8988T (cell line): ENCODE measurements around the gene LENG9.
A peak's percentile ranks its signal among the peaks of the same experiment; 100 is the strongest.
"Not testable (repeated sequence)": the region's sequence is repeated elsewhere in the genome, so short reads cannot be mapped to it uniquely, and the experiment has no call there.

Source experiments
- DNase-seq: peaks from one replicate; pipeline ENCODE4 v3.0.0; 2011

Gene LENG9

GRCh38 chr19:54457773-54458647, 5.6 kb downstream of the LENG9 start:
- DNase-seq = no peak

GRCh38 chr19:54456423-54457373, 6.9 kb downstream of the LENG9 start:
- DNase-seq = no peak

GRCh38 chr19:54455786-54456422, 7.7 kb downstream of the LENG9 start:
- DNase-seq = no peak

DNA sequence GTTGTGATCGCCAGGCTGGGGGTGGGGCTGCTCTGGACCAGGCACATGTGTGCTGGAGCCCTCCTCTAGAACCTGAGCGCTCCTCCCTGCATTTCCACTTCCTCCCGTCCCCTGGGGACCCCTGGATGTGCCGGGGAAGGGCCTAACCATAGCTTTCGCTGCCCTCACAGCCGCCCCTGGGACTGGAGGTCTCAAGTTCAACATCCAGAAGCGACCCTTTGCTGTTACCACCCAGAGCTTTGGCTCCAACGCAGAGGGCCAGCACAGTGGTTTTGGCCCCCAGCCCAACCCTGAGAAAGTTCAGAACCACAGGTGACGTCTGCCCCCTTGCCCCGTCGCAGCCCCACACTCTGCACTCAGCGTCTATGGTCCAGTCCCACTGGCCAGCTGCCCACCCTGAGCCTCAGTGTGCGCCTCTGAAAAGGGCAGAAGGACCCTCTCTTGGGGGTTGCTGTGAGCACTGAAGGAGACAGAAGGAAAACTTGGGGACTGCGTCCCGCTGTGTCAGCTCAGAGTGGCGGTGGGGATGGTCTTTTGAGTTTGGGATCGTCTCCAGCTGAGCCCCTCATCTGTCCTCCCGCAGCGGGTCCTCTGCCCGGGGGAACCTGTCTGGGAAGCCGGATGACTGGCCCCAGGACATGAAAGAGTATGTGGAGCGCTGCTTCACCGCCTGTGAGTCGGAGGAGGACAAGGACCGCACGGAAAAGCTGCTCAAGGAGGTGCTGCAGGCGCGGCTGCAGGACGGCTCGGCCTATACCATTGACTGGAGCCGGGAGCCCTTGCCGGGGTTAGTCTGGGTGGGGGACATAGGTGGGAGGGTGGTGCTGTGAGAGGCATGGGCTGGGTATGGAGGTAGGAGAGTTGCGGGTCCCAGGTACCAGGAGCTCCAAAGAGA, 8.6 kb downstream of the LENG9 start:
- DNase-seq = no peak

DNA sequence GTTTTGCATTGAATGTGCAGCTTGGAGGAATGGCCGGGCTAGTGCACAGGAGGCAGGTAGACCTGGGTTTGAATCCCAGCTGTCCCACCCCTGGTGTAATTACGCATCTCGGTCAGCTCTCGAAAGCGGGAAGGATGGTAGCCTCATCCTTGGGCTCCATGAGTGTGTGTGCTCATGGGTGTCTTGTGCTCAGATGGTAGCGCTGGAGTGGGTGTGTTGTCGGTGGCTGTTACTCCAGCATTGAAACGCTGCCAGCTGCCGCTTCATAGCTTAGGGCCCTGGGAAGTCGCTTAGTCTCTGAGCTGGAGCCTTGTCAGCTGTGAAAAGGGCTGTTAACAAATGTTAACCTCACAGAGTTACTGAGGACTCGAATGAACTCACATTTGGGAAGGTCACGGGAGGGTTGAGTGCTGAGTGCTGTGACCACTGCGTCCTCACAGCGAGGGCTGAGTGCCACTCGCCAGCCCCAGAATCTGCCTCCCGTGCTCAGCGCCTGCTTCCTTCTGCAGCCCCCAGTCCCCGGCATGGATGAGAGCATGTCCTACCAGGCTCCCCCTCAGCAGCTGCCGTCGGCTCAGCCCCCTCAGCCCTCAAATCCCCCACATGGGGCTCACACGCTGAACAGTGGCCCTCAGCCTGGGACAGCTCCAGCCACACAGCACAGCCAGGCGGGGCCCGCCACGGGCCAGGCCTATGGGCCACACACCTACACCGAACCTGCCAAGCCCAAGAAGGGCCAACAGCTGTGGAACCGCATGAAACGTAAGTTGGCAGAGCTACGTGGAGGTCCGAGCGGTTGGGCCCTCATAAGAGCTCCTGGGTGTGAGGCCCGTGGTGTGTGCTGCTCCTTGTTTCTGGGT, 9.4 kb downstream of the LENG9 start:
- no peak for DNase-seq

- no peak for DNase-seq
Observed at GRCh38 chr19:54452626-54453025, 11.0 kb downstream of the LENG9 start.

- no peak for DNase-seq
Observed at GRCh38 chr19:54451997-54452396, 11.6 kb downstream of the LENG9 start.

- no peak for DNase-seq
Observed at GRCh38 chr19:54451331-54451871, 12.2 kb downstream of the LENG9 start.

DNA sequence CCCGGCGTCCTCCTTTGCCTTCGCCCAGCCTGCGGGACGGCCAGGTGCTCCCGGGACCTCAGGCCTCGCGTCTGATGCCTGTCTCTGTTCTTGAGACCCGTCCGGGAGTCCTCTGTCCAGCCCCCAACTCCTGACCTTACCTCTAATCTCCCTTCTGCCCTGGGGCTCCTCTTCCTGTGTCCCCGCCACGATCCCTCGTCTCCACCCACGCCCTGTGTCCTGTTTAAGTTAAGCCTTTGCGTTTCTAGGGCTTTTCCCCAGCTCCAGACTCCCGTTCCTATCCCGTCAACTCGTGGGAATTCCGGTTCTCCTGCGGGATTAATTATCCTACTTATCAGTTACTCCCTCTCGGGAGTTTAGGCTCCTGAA, 13.9 kb downstream of the LENG9 start:
- DNase-seq = no peak

- DNase-seq = peak; percentile 82
Observed at GRCh38 chr19:54448774-54449700, 14.5 kb downstream of the LENG9 start, which contains the start of gene LENG8. Gene LENG8 (plus strand): TSS chr19:54449199. CDS start chr19:54451345, 2,146 bp downstream.

DNA sequence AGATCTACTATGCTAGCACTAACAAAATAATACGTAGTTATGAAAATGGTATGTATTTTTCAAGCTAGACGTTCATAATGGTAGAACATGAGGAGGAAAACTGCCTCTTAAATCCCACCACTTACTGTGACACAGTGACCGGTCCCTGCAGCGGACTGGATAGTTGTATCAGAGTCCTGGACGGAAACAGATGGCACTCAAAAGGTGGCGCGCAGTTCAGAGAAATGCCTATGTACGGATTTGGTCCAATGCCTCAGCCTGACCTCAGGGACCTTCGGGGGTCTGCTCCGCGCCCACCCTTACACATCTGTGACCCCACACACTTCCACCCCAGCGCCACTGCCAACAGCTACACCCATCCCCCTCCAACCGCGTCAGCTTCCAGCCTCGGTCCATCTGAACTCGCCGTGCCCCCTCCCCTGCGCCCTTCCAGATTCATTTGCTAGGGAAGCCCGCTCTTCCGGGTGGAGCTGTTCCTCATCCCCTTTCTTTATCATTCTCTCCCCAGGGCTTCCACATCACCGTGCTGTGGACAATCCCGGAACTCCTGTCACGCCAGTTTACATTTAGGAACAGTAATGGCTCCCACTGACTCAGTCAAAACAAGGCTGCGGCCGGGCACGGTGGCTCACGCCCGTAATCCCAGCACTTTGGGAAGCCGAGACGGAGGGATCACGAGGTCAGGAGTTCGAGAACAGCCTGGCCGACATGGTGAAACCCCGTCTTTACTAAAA, 15.4 kb downstream of the LENG9 start:
- DNase-seq = no peak

GRCh38 chr19:54446349-54446748, 17.2 kb downstream of the LENG9 start:
- DNase-seq = not testable (repeated sequence)

- DNase-seq = no peak
Observed at GRCh38 chr19:54444737-54445136, 18.8 kb downstream of the LENG9 start.

GRCh38 chr19:54440641-54441040, 22.9 kb downstream of the LENG9 start:
- no peak for DNase-seq

DNA sequence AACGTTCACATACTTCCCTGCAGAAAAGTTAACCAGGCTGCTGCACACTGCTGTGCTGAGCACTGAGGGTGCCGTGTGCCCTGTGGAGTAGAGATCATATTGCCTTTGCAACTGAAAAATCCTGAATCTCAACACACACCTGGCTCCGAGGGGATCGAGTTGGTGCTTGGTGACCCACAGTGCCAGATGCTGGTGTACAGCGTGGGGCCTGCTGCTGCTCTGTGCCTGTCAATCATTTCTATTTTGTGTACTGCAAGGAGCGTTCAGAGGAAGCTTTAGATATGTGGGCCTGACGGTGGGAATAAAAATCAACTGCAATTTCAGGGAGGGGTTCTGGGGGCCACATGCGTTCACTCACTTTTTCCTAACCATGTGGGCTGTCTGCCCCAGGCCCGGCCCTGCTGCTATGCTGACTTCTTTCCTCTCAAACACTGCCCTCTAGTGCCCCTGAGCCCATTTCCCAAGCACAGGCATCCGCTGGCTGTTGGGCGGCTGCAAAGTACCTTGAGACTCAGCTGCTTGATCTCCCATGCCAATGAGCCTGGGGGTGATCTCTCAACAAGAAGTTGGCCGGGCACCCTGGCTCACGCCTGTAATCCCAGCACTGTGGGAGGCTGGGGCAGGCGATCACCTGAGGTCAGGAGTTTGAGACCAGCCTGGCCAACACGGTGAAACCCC, 24.3 kb downstream of the LENG9 start:
- DNase-seq = no peak

DNA sequence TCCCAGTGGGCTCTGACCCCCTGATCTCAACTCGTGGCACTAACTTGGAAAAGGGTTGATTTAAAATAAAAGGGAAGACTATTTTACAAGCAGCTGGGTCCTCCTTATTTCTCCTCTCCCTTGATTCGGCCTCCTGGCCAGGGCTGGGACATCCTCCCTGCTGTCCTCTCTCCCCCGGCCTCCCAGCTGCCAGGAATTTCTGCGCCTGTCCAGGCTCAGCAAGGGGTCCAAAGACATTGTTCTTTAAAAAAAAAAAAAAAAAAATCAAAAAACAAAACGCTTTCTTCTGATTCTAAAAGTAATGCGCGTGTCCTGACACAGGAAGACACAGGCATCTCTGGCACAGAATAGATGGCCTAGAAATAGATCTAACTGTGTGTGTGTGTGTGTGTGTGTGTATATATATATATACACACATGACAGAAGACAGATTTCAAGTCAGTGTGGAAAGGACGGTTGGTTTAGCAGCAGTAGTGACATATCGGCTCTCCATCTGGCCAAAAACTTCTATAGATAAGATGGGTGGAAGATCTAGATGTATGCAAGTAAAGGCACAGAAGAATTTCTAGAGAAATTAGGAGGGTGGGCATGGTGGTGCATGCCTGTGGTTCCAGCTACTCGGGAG, 26.8 kb downstream of the LENG9 start:
- DNase-seq = no peak

GRCh38 chr19:54436031-54436523, 27.5 kb downstream of the LENG9 start:
- DNase-seq = no peak
